NCI-H2107 (cell line): Measurements from ENCODE around the gene OGFOD2.

Experiments
- DNase-seq: peaks from one replicate; lab custom pipeline; 2025; lab: John Stamatoyannopoulos, UW

OGFOD2 gene

GRCh38 chr12:122989225-122989839, 14.3 kb downstream of the OGFOD2 start:
- no peak for DNase-seq

DNA sequence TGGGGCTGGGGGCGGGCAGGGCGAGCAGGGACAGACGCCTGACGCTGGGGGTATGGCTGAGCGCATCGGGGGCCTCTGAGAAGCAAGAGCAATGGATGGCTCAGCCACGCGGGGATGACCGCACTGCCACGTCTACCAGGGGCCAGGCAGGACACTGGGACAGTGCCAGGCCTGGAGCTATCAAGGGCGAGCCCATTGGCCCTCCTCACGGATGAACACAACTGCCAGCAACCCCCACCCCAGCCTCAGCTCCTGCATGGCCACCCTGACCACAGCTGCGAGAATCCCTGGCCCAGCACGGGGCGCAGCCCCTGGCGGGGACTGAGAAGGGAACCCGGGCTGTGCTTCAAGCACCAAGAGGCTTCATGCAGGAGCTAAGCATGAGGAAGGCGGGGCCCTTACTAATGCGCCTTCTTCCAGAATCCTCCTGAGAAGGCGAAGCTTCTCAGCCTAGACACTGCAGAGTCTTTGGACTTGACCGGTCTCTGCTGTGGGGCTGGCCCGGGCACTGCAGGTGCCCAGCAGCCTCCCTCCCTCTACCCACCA, 14.9 kb downstream of the OGFOD2 start:
- DNase-seq: no peak

GRCh38 chr12:122990561-122990960, 15.5 kb downstream of the OGFOD2 start:
- DNase-seq: no peak

GRCh38 chr12:122990961-122991622, 16.0 kb downstream of the OGFOD2 start:
- no peak for DNase-seq

GRCh38 chr12:122991623-122992275, 16.7 kb downstream of the OGFOD2 start:
- DNase-seq: no peak

DNA sequence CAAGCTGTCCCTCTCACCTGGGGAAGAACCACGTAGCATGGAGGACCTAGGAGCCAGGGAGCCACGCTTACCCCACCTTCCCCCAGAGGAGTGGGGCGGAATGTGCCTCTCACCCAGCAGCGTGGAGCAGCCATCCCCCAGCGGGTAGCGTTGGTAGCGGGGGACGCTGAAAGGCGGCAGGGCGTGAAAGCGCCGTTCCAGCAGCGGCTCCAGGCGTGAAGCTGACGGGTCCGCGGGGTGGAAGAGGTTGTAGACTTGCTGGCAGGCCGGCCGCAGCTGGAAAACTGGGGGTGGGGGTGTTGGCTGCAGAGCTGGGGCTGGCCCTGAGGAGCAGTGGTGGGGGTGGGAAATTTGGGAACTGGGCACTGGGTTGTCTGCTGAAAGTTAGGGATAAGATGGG, 17.3 kb downstream of the OGFOD2 start:
- no peak for DNase-seq

DNA sequence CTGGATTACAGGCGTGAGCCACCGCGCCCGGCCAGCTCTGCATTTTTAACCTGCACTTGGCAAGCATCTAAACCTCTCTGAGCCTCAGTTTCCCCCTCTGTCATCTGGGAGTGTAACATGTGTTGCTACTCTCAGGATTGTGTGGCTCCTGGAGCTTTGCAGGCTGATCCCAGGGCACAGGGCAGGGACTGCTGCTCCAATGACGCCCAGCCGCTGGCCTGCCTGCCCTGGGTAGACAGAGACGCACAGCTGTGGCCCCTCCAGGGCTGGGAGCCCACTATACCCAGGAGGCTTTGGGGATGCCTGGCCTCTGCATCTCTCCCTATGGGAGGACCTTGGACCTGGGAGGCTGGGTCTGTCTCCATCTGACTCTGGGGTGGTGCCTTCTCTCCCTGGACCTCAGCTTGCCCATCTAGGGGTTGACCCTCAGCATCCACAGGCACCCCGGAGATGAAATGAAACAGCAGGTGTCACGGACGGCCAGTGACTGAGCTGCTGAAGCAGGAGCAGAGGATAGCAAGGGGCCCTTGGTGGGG, 19.2 kb downstream of the OGFOD2 start:
- no peak for DNase-seq

GRCh38 chr12:122994781-122995502, 19.9 kb downstream of the OGFOD2 start:
- DNase-seq: no peak

DNA sequence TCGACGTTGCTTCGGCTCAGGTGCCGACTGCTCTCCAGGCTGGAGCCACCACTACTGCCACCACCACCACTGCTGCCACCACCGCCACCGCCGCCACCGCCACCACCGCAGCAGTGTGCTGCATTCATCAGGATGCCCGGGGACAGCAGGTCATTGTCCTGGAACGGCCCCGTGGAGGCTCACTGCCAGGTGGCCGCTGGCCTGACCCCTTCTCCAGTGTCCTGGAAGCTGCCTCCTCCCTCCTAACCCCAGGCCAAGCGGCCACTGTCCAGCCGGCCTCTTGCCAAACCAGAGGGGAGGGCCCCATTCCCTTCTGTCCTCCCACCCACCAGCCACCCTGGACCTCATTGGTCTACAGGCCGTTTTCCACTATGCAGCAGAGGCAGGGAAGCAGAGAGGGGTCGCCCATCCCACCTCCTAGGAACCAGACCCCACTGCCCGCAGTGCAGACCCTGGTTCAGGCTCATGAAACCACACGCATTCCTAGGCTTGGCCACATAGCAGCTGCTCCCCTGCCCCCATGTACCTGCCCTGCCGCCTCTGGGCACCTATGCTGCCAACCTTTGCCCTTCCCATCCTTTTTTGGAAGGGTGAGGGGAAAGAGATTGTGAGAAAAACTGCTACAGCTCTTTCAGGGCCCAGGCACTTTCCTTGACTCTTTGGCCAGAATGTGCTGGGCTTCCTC, 20.6 kb downstream of the OGFOD2 start:
- DNase-seq: no peak

DNA sequence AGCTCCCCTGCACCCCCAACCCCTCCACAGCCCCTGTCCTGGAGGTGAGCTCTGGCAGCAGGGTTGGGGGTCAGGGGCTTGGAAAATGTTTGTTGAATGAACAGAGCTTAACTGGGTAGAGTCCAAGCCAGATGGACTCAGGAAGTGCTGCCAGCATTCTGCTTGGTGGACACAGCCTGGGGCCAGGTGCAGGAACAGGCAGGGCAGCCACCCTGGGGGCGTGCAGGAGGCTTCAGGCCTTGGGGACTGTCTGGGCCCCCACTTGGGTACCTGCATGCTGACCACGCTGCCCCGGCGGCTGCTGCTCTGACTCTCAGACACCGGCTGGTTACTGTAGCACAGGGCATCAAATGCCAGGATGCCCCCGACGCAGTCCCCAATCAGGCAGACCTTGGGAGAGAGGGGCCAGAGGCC, 21.2 kb downstream of the OGFOD2 start:
- no peak for DNase-seq

GRCh38 chr12:122996621-122997342, 21.7 kb downstream of the OGFOD2 start:
- no peak for DNase-seq

DNA sequence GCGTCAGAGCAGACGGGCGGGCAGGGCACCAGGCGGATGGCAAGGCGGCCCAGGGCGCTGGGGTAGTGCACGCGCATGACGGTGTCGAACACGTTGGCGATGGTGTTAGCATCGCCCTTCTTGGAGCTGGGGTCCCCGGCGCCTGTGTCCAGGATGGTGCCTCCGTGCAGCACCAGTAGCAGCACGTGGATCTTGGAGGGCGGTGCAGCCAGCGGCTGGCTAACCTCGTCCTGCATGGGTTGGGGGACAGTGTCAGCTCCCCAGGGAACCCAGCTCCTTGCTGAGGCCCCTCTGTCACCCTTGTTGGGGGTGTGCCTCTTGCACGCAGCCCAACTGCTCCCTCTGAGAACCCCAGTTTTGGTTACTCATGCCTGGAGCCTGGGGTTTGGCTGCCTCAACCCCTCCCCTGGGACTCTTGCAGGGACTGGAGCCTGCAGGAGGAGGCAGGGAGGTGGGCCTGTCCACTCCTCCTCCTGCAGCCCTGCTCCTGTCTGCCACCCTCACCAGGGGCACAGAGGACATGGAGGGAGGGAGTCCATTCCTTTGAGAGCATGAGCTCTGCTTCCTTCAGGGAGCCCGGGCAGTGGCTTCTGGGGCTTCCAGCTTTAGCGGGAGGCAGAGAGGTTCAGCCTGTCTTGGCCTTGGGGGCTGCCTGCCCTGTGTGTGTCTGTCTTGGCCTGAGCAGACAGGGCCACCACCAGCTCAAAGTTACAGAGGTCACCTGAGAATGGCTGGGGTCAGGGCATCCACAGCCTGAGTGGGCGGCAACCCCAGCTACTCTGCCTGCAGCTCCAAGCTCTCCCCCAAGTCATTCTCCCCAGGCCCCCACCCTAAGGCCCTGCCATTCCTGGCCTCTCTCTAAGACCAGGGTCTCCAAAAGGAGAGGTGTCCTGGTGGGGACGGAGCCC, 22.6 kb downstream of the OGFOD2 start:
- DNase-seq: no peak

GRCh38 chr12:122998316-122998715, 23.3 kb downstream of the OGFOD2 start:
- DNase-seq: no peak

GRCh38 chr12:122999196-122999946, 24.3 kb downstream of the OGFOD2 start:
- no peak for DNase-seq

GRCh38 chr12:122999986-123000420, 25.0 kb downstream of the OGFOD2 start:
- no peak for DNase-seq

DNA sequence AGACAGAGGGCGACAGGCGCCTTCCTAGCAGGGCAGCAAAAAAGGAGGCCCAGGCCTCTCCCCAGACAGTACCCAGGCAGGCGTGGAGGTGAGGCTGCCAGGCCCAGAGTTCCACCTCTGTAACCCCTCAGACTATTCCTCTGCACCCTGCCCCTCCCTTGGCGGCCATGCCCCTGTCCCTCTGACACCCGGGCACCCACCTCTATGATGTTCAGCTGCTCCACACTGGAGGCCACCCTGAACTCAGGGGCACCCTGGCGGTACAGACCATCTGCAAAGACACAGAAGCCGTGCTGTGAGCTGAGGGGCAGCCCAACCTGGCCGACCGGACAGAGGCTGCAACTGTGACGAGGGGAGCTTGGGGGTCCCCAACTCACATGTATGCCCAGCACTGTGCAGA, 25.5 kb downstream of the OGFOD2 start:
- DNase-seq: no peak

- no peak for DNase-seq
Observed at GRCh38 chr12:123001464-123001863, 26.4 kb downstream of the OGFOD2 start.

DNA sequence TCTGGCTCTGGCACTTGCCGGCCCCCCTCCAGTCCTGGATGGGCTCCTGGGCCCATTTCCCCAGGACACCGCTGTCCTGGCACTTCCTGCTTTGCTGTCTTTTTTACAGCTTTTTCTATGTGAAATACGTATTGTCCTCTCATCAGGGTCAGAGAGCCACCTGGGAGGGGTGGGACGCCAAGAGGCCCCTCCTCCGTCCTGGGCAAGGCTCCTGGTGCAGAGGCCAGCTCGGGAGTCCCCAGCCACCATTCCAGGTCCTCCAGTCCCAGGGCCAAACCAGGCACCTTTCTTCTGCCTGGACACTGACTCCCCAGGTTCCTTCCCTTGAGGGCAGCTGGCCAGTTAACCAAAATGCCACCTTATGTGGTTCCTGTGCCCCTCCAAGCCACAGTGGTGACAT, 28.2 kb downstream of the OGFOD2 start:
- DNase-seq: no peak

DNA sequence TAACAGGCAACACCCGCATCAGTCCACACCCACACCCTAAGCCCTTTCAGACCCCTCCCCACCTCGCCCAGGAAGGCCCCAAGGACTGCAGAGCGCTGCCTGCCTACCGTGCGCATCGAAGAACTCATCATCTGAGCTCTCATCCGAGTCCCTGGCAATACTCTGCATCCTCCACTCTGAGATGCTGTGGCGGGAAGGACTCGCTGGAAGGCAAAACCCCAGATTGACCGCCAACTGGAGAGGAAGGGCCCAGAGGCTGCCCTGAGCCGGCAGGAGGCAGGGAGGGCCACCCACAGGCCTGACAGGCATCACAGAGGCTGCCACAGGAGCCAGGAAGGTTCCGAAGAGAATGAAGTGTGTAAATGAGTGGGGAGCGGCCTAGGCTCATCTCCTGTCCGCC, 29.2 kb downstream of the OGFOD2 start:
- no peak for DNase-seq
